Measurements from ENCODE around the gene ZMYM5.
"Not testable (repeated sequence)": the region's sequence is repeated elsewhere in the genome, so short reads cannot be mapped to it uniquely, and the experiment has no call there.

The ZMYM5 gene

GRCh38 chr13:19863323-19864023 lies at the start of gene ZMYM5:
Gene ZMYM5 (minus strand): TSS chr13:19863649. CDS start chr13:19852180, 11,469 bp downstream.
- peak; percentile 66 for DNase-seq

- no peak for DNase-seq
These were observed 47.1 kb upstream of the ZMYM5 start for GRCh38 chr13:19910336-19911072.

- DNase-seq = no peak
These were observed 45.0 kb upstream of the ZMYM5 start for GRCh38 chr13:19908350-19908986.

- not testable (repeated sequence) for DNase-seq
These were observed 42.2 kb upstream of the ZMYM5 start for GRCh38 chr13:19905487-19906195.

- DNase-seq = no peak
These were observed 26.6 kb upstream of the ZMYM5 start for GRCh38 chr13:19890030-19890429.

GRCh38 chr13:19888799-19889198 lies 25.4 kb upstream of the ZMYM5 start:
- no peak for DNase-seq

GRCh38 chr13:19882231-19882630 lies 18.8 kb upstream of the ZMYM5 start:
- no peak for DNase-seq

- DNase-seq = no peak
These were observed 18.2 kb upstream of the ZMYM5 start for GRCh38 chr13:19881641-19882040.

- no peak for DNase-seq
These were observed 1.4 kb upstream of the ZMYM5 start for GRCh38 chr13:19864746-19865309.

GRCh38 chr13:19864024-19864745 lies 736 bp upstream of the ZMYM5 start:
- no peak for DNase-seq

- no peak for DNase-seq
These were observed 752 bp downstream of the ZMYM5 start for GRCh38 chr13:19862481-19863313.

- DNase-seq = no peak
These were observed 1.7 kb downstream of the ZMYM5 start for GRCh38 chr13:19861762-19862161.

- no peak for DNase-seq
These were observed 2.4 kb downstream of the ZMYM5 start for GRCh38 chr13:19860884-19861655.

GRCh38 chr13:19857637-19858036 lies 5.8 kb downstream of the ZMYM5 start:
- not testable (repeated sequence) for DNase-seq

GRCh38 chr13:19852766-19853165 lies 10.7 kb downstream of the ZMYM5 start:
- no peak for DNase-seq

- DNase-seq = no peak
These were observed 17.7 kb downstream of the ZMYM5 start for GRCh38 chr13:19845758-19846157.

GRCh38 chr13:19838865-19839275 lies 24.6 kb downstream of the ZMYM5 start:
- DNase-seq = no peak

- no peak for DNase-seq
These were observed 27.0 kb downstream of the ZMYM5 start for GRCh38 chr13:19836472-19836871.

- DNase-seq = no peak
These were observed 28.7 kb downstream of the ZMYM5 start for GRCh38 chr13:19834704-19835103.

- DNase-seq = no peak
These were observed 40.8 kb downstream of the ZMYM5 start for GRCh38 chr13:19822673-19823072.
